Testis (tissue), 2 donors: ENCODE measurements around the gene DIDO1.

Experiments
- POLR2A ChIP-seq: fragments of 450-650 bp; IDR thresholded peaks from one replicate; pipeline ENCODE4 v1.6.1; 2017; ENCODE audit warnings: antibody characterized with exemption, mild to moderate bottlenecking, moderate library complexity
- TF ChIP-seq, protein P1 (sequence below), 3 experiments: fragments of 450-650 bp in 2 of 3; fragments of 200-600 bp in 1 of 3; sonication (generic) in 1 of 3; IDR thresholded peaks; one replicate each; pipeline ENCODE4 v1.5.1; 2016 to 2019; ENCODE audit warnings: antibody characterized with exemption in 3 of 3, mild to moderate bottlenecking in 2 of 3, moderate library complexity in 1 of 3

DNA sequence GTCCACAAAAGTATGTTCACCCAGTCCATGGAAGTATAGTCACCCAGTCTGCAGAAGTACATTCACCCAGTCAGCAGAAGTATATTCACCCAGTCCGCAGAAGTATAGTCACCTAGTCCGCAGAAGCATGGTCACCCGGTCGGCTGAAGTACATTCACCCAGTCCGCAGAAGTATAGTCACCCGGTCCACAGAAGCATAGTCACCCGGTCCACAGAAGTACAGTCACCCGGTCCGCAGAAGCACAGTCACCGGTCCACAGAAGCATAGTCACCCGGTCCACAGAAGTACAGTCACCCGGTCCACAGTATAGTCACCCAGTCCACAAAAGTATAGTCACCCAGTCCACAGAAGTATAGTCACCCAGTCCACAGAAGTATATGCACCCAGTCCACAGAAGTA is 73.5 kb downstream of the DIDO1 start:
- TF ChIP-seq, protein P1, sequence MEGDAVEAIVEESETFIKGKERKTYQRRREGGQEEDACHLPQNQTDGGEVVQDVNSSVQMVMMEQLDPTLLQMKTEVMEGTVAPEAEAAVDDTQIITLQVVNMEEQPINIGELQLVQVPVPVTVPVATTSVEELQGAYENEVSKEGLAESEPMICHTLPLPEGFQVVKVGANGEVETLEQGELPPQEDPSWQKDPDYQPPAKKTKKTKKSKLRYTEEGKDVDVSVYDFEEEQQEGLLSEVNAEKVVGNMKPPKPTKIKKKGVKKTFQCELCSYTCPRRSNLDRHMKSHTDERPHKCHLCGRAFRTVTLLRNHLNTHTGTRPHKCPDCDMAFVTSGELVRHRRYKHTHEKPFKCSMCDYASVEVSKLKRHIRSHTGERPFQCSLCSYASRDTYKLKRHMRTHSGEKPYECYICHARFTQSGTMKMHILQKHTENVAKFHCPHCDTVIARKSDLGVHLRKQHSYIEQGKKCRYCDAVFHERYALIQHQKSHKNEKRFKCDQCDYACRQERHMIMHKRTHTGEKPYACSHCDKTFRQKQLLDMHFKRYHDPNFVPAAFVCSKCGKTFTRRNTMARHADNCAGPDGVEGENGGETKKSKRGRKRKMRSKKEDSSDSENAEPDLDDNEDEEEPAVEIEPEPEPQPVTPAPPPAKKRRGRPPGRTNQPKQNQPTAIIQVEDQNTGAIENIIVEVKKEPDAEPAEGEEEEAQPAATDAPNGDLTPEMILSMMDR (IDR thresholded peaks at IDR 0.05): no peak
- no peak for TF ChIP-seq POLR2A
